NB4 (cell line): ENCODE data around the gene ANKS1A.

Experiments
- CTCF ChIP-seq: IDR thresholded peaks from one replicate; pipeline ENCODE4 v1.5.1; 2012; ENCODE audit warnings: low read depth, low read length
- MYC ChIP-seq: IDR thresholded peaks from 2 replicates; pipeline ENCODE4 v1.6.1; 2011; ENCODE audit warnings: low read depth, low read length
- POLR2A ChIP-seq: IDR thresholded peaks from 2 replicates; pipeline ENCODE4 v1.6.1; 2011; ENCODE audit warnings: mild to moderate bottlenecking; ENCODE audit not compliant: insufficient read length; ENCODE audit errors: extremely low read depth

DNA sequence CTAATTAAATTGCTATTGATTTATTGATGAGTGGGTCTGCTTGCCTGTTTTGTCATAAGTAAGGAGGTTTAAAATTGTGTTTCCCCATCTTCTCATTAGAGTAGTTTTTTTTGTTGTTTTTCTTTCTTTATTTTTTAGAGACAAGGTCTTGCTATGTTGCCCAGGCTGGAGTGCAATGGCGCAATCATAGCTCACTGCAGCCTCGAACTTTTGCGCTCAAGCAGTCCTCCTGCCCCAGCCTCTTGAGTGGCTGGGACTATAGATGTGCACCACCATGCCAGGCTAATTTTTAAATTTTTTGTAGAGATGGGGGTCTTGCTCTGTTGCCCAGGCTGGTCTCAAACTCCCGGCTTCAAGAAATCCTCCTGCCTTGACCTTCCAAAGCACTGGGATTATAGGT is 31.0 kb downstream of the ANKS1A start:
- TF ChIP-seq CTCF (no peak), POLR2A (no peak), MYC (no peak)
